Upper lobe of left lung (tissue), 6 donors: Measurements from ENCODE around the gene HSPA9. TPM values are rescaled to one million over a fixed set of nuclear protein-coding genes. Genes with fewer than 3 reads are reported as not detected.

Source experiments
- ATAC-seq, 2 donors: fragments of 200-7000 bp; cut with Tn5 transposase; one replicate each; pipeline ENCODE4 v1.9.1; 2022; ENCODE audit warnings: mild to moderate bottlenecking in 2 of 2, moderate library complexity in 2 of 2; ENCODE audit not compliant: low FRiP score in 2 of 2
- DNase-seq, 2 donors: peaks; one replicate each; pipeline ENCODE4 v3.0.0-alpha.2; 2019 to 2020
- H3K27ac ChIP-seq, 4 donors: fragments of 200-600 bp; sonication (generic); one replicate each; pipeline ENCODE4 v1.5.1; 2016 to 2019
- H3K27me3 ChIP-seq, 4 donors: fragments of 200-600 bp; sonication (generic); one replicate each; pipeline ENCODE4 v1.5.1; 2017 to 2019
- H3K36me3 ChIP-seq, 4 donors: fragments of 200-600 bp; sonication (generic); one replicate each; pipeline ENCODE4 v1.5.1; 2016 to 2019
- H3K4me1 ChIP-seq, 4 donors: fragments of 200-600 bp; sonication (generic); one replicate each; pipeline ENCODE4 v1.5.1; 2018 to 2019
- H3K4me3 ChIP-seq, 4 donors: fragments of 200-600 bp; sonication (generic); one replicate each; pipeline ENCODE4 v1.5.1; 2017 to 2019; ENCODE audit warnings: mild to moderate bottlenecking in 2 of 4, moderate library complexity in 1 of 4
- H3K9me3 ChIP-seq, 4 donors: fragments of 200-600 bp; sonication (generic); one replicate each; pipeline ENCODE4 v1.5.1; 2018 to 2019
- EP300 ChIP-seq, 4 donors: sonication (generic); formaldehyde crosslinking; IDR thresholded peaks; one replicate each; pipeline ENCODE4 v1.5.1; 2017; ENCODE audit warnings: antibody characterized with exemption in 4 of 4, control low read depth in 2 of 4
- POLR2A ChIP-seq, 4 donors: fragments of 450-650 bp; IDR thresholded peaks; one replicate each; pipeline ENCODE4 v1.5.1; 2016 to 2017; ENCODE audit warnings: antibody characterized with exemption in 4 of 4, mild to moderate bottlenecking in 2 of 4
- POLR2AphosphoS5 ChIP-seq, 2 donors: sonication (generic); formaldehyde crosslinking; IDR thresholded peaks; one replicate each; pipeline ENCODE4 v1.5.1; 2017; ENCODE audit warnings: antibody characterized with exemption in 2 of 2
- WGBS, 2 donors: methylation state at CpG; one replicate each; pipeline ENCODE4 v1.1.5; 2017 to 2018; 5-methylcytosine and 5-hydroxymethylcytosine counted together
- total RNA-seq, 6 donors: library from RNA; depleted of rRNA in 4 of 6; stranded (reverse); fragments of >200 nt in 4 of 6; gene quantifications; one replicate each; pipeline versions ENCODE4 v1.1.0 to v1.2.1, GENCODE V29; 2016 to 2021
- TF ChIP-seq, protein P1 (sequence below), 6 experiments: fragments of 450-650 bp in 4 of 6; fragments of 200-600 bp in 2 of 6; sonication (generic) in 2 of 6; IDR thresholded peaks; one replicate each; pipeline ENCODE4 v1.5.1; 2016 to 2019; ENCODE audit warnings: antibody characterized with exemption in 6 of 6
- donor health status: DM: no; HTN: no; CAD: no; lungs with moderate emphysema.
- donor health status: DM: no; HTN: yes; CAD: no; lungs with severe emphysema.

HSPA9 gene
- total RNA-seq, 6 donors from 2014 or later: 66.5 to 195 (median 139) TPM

DNA sequence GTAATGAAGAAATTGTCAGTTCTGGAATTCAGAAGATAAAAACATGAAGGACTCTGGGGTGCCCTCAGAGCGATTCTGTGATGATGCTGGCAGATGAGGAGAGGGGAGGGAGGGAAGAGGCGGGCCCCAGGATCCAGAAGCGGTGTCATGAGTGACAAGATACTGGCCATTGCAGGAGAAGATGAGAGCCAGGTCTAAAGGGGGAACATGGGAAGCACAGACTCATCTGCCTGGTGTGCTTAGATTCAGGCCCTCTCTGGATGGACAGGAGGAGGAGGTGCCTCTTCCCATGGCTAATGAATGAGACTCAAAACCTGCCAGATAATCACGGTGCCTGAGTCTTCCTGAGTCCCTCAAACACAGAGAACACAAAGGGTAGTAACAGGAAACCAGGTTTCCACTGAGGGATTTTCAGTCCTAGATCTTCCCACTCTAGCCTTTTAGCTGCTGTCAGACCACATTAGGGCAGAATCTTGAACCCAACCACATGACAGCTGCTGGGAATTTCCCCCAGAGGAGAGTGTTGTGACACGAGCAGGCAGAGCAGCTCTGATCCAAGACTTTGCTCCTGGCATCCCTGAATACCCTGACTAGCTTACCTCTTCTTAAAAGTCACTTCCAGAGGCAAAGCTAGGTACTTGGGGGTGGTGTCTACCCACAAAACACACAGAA is 28.2 kb upstream of the HSPA9 start:
- H3K9me3 ChIP-seq: no peaks in the 10 kb centered on the region
- WGBS, 2 donors: 61 to 64% methylated on average over 5 of the region's 5 CpGs
- no peaks in the 10 kb centered on the region for H3K27me3 ChIP-seq
- ATAC-seq (peak in 1 of 2 donors; percentile 37), DNase-seq (no peak)
- peaks cover 15 to 25% (median 19%) of the 10 kb centered on the region in 4 donors for H3K4me1 ChIP-seq
- H3K4me3 ChIP-seq: no peak overlapping the region
- peak overlapping the region in 1 of 4 donors; percentile 11 for H3K27ac ChIP-seq
- no peaks in the 10 kb centered on the region for H3K36me3 ChIP-seq
- TF ChIP-seq POLR2AphosphoS5 (IDR thresholded peaks at IDR 0.05): no peak
- TF ChIP-seq EP300 (IDR thresholded peaks at IDR 0.05): no peak
- no peak for TF ChIP-seq POLR2A (IDR thresholded peaks at IDR 0.05)
- TF ChIP-seq, protein P1, sequence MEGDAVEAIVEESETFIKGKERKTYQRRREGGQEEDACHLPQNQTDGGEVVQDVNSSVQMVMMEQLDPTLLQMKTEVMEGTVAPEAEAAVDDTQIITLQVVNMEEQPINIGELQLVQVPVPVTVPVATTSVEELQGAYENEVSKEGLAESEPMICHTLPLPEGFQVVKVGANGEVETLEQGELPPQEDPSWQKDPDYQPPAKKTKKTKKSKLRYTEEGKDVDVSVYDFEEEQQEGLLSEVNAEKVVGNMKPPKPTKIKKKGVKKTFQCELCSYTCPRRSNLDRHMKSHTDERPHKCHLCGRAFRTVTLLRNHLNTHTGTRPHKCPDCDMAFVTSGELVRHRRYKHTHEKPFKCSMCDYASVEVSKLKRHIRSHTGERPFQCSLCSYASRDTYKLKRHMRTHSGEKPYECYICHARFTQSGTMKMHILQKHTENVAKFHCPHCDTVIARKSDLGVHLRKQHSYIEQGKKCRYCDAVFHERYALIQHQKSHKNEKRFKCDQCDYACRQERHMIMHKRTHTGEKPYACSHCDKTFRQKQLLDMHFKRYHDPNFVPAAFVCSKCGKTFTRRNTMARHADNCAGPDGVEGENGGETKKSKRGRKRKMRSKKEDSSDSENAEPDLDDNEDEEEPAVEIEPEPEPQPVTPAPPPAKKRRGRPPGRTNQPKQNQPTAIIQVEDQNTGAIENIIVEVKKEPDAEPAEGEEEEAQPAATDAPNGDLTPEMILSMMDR (IDR thresholded peaks at IDR 0.05): no peak

DNA sequence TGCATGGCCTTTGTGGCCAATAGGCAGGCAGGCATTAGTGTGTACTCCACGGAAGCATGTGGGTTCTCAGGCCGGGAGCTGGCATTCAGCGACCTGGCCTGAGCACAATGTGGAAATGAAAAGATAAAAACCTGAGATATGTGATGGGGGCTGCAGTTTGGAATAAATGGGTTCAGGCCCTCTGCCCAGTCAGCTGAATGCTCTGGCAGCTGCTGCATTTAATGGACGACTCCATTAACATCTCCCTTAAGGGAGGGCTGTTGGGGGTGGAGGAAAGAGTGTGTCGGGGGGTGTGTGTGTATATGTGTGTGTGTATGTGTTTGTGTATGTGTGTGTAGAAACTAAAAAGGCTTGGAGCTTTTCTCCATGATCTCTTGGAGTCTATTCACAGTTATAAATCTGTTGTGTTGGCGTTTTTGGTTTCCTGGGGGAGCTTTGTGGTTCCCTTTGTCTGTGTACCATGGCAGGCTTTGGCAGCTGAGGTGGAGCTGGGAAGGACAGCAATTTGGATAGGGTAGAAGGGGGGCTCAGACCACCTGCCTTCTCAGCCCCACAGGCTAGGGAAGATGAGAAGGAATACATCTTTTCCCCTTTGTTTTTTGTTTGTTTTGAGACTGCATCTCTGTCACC is 27.3 kb upstream of the HSPA9 start:
- no peak overlapping the region for H3K27ac ChIP-seq
- peaks cover 15 to 25% (median 19%) of the 10 kb centered on the region in 4 donors for H3K4me1 ChIP-seq
- WGBS, 2 donors: 65 to 85% methylated on average over 6 of the region's 6 CpGs
- no peak for DNase-seq
- H3K27me3 ChIP-seq: no peaks in the 10 kb centered on the region
- H3K36me3 ChIP-seq: no peaks in the 10 kb centered on the region
- TF ChIP-seq POLR2AphosphoS5 (IDR thresholded peaks at IDR 0.05): no peak
- TF ChIP-seq EP300 (IDR thresholded peaks at IDR 0.05): no peak
- TF ChIP-seq, protein P1 (IDR thresholded peaks at IDR 0.05): no peak
- no peak for TF ChIP-seq POLR2A (IDR thresholded peaks at IDR 0.05)
- no peak for ATAC-seq
- no peak overlapping the region for H3K4me3 ChIP-seq
- no peaks in the 10 kb centered on the region for H3K9me3 ChIP-seq

DNA sequence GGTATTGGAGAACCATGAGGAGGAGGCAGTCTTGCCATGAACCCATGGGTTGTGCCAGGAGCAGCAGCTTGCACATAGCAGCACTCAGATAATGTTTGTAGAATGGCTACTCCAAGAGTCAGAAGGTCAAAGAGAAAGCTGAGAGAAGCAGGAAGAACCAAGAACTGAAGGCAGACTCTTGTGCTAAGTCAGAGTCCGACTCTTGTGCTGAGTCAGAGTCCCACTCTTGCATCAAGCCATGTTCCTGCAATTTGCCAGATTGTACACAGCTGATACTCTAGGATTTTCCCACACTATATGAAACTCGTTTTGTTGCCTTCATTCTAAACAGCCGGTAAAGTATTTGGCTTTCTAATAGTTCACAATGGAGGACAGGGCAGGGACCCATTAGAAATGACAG is 26.2 kb upstream of the HSPA9 start:
- Histone ChIP-seq H3K36me3 (no peaks in the 10 kb centered on the region), H3K27ac (peak overlapping the region in 1 of 4 donors; percentile 11), H3K9me3 (no peaks in the 10 kb centered on the region), H3K4me1 (peaks cover 15 to 25% (median 18%) of the 10 kb centered on the region in 4 donors), H3K4me3 (no peak overlapping the region), H3K27me3 (no peaks in the 10 kb centered on the region)
- no peak for TF ChIP-seq EP300 (IDR thresholded peaks at IDR 0.05)
- peak in 1 of 2 donors; percentile 44 for TF ChIP-seq POLR2AphosphoS5 (IDR thresholded peaks at IDR 0.05)
- TF ChIP-seq POLR2A (IDR thresholded peaks at IDR 0.05): no peak
- TF ChIP-seq, protein P1 (IDR thresholded peaks at IDR 0.05): no peak
- ATAC-seq (peak; percentile 70 to 72), DNase-seq (peak in 1 of 2 donors; percentile 73)
- 42 to 56% methylated on average over 3 of the region's 3 CpGs for WGBS, 2 donors

DNA sequence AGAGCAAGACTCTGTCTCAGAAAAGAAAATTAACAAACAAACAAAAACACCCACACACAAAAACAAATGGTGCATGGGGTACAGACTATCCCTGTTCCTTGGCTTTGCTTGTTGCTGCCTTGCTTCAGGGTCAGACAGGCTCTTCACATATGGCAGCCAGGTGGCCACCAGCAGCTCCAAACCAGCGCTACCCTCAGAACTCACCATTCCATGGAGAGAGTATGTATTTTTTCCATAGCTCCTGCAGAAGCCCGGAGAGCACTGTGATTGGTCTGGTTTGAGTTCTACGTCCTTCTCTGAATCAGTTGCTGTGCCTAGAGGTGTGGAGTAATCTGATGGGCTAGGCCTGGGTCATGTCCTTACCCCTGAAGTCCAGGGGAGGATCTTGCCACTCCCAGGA is 25.2 kb upstream of the HSPA9 start:
- H3K4me3 ChIP-seq: no peak overlapping the region
- TF ChIP-seq, protein P1 (IDR thresholded peaks at IDR 0.05): no peak
- TF ChIP-seq POLR2A (IDR thresholded peaks at IDR 0.05) (no peak), POLR2AphosphoS5 (IDR thresholded peaks at IDR 0.05) (no peak), EP300 (IDR thresholded peaks at IDR 0.05) (no peak)
- H3K27ac ChIP-seq: no peak overlapping the region
- H3K4me1 ChIP-seq: peaks cover 7 to 21% (median 10%) of the 10 kb centered on the region in 4 donors
- WGBS, 2 donors: 95 to 100% methylated on average over 3 of the region's 3 CpGs
- no peak for DNase-seq
- no peaks in the 10 kb centered on the region for H3K36me3 ChIP-seq
- no peaks in the 10 kb centered on the region for H3K27me3 ChIP-seq
- no peak for ATAC-seq
- no peaks in the 10 kb centered on the region for H3K9me3 ChIP-seq
